H1 (cell line): Measurements from ENCODE around the gene STK39. TPM values are rescaled to one million over a fixed set of nuclear protein-coding genes. Genes with fewer than 3 reads are reported as not detected.

Experiments
- CTCF ChIA-PET: fragments of 300-600 bp; sonication (Branson Sonifier 250); formaldehyde crosslinking; loops from one replicate; lab custom pipeline; 2021; ENCODE audit not compliant: partially characterized antibody; lab: Charles Lee
- POLR2A ChIA-PET: fragments of 300-600 bp; sonication (Branson Sonifier 250); formaldehyde crosslinking; loops from one replicate; lab custom pipeline; 2021; ENCODE audit warnings: inconsistent platforms; ENCODE audit not compliant: partially characterized antibody; lab: Charles Lee
- DNase-seq, 2 experiments: peaks; one replicate each; pipeline versions ENCODE4 v3.0.0 to v3.0.0-alpha.2; 2010 to 2022; ENCODE audit warnings: low spot score in 2 of 2, low read depth in 1 of 2, mixed read lengths in 1 of 2
- FAIRE-seq: peaks from 2 replicates; lab custom pipeline; 2011; peaks lifted over from hg19 to GRCh38; lab: Jason Lieb, UNC
- H2AFZ ChIP-seq: 2 replicates; pipeline ENCODE4 v1.8.1; 2012; ENCODE audit warnings: low read length, inconsistent platforms
- H2AK5ac ChIP-seq: 2 replicates; pipeline ENCODE4 v1.6.1; 2013; ENCODE audit warnings: low read depth, low read length
- H2BK120ac ChIP-seq: replicated peaks from 2 replicates; pipeline ENCODE3; 2013; ENCODE audit warnings: low read depth, low read length, inconsistent platforms
- H2BK12ac ChIP-seq: 2 replicates; pipeline ENCODE4 v1.6.1; 2013; ENCODE audit warnings: low read depth, low read length
- H2BK15ac ChIP-seq: 2 replicates; pipeline ENCODE4 v1.6.1; 2013; ENCODE audit warnings: low read length
- H2BK20ac ChIP-seq: 2 replicates; pipeline ENCODE4 v1.6.1; 2013; ENCODE audit warnings: low read length
- H2BK5ac ChIP-seq: 2 replicates; pipeline ENCODE4 v1.6.1; 2013; ENCODE audit warnings: low read depth, low read length
- H3K14ac ChIP-seq: 2 replicates; pipeline ENCODE4 v1.6.1; 2013; ENCODE audit warnings: inconsistent platforms; ENCODE audit not compliant: insufficient read length
- H3K18ac ChIP-seq: 2 replicates; pipeline ENCODE4 v1.6.1; 2013; ENCODE audit warnings: low read length; ENCODE audit errors: extremely low read depth
- H3K23ac ChIP-seq: 2 replicates; pipeline ENCODE4 v1.6.1; 2013; ENCODE audit warnings: inconsistent platforms; ENCODE audit not compliant: insufficient read length
- H3K23me2 ChIP-seq: 2 replicates; pipeline ENCODE4 v1.6.1; 2013; ENCODE audit warnings: low read depth, low read length
- H3K27ac ChIP-seq: 2 replicates; pipeline ENCODE4 v1.6.1; 2011; ENCODE audit warnings: low read depth, low read length, inconsistent platforms
- H3K27me3 ChIP-seq, 4 experiments: replicated peaks in 1 of 4; 1 replicate in 1 of 4; 2 replicates in 3 of 4; pipeline versions ENCODE4 v1.6.1 to v1.8.1; 2011 to 2013; ENCODE audit warnings: low read length in 3 of 4, mild to moderate bottlenecking in 3 of 4, inconsistent platforms in 2 of 4, mixed read lengths in 2 of 4, moderate library complexity in 1 of 4; ENCODE audit not compliant: control insufficient read depth in 3 of 4, insufficient read depth in 3 of 4; ENCODE audit errors: extremely low read depth in 1 of 4
- H3K36me3 ChIP-seq, 4 experiments: 2 replicates each; pipeline versions ENCODE4 v1.6.1 to v1.8.1; 2011 to 2013; ENCODE audit warnings: mild to moderate bottlenecking in 4 of 4, low read length in 3 of 4, moderate library complexity in 2 of 4, control low read depth in 1 of 4, inconsistent platforms in 1 of 4; ENCODE audit not compliant: insufficient read depth in 4 of 4, control insufficient read depth in 2 of 4
- H3K4ac ChIP-seq: replicated peaks from 2 replicates; pipeline ENCODE3; 2013; ENCODE audit warnings: low read length, low read depth, mixed read lengths, inconsistent platforms; ENCODE audit not compliant: insufficient read length
- H3K4me1 ChIP-seq, 4 experiments: replicated peaks in 1 of 4; 1 replicate in 1 of 4; 2 replicates in 3 of 4; pipeline versions ENCODE4 v1.6.1 to v1.8.1; 2011 to 2013; ENCODE audit warnings: low read length in 3 of 4, inconsistent platforms in 2 of 4, mixed read lengths in 1 of 4; ENCODE audit not compliant: insufficient read depth in 4 of 4, control insufficient read depth in 3 of 4
- H3K4me2 ChIP-seq, 2 experiments: 2 replicates each; pipeline versions ENCODE4 v1.6.1 to v1.8.1; 2011 to 2013; ENCODE audit warnings: low read depth in 2 of 2, low read length in 2 of 2, control low read depth in 1 of 2, inconsistent platforms in 1 of 2, mild to moderate bottlenecking in 1 of 2; ENCODE audit not compliant: insufficient read depth in 1 of 2
- H3K4me3 ChIP-seq, 4 experiments: fragments of 200-600, 300-600 bp in 1 of 4; sonication (generic), shearing (Covaris generic), sonication (Bioruptor Twin) in 1 of 4; 2 replicates each; pipeline versions ENCODE4 v1.5.1 to v1.8.1; 2011 to 2016; ENCODE audit warnings: low read length in 4 of 4, low read depth in 3 of 4, control low read depth in 2 of 4, inconsistent platforms in 2 of 4, mild to moderate bottlenecking in 2 of 4, mixed read lengths in 1 of 4, moderate library complexity in 1 of 4; ENCODE audit not compliant: insufficient read depth in 2 of 4; ENCODE audit errors: extremely low read depth in 1 of 4
- H3K56ac ChIP-seq: replicated peaks from 2 replicates; pipeline ENCODE3; 2013; ENCODE audit warnings: low read depth, mild to moderate bottlenecking, mixed read lengths, low read length, inconsistent platforms; ENCODE audit not compliant: insufficient read length
- H3K79me1 ChIP-seq: 2 replicates; pipeline ENCODE4 v1.6.1; 2013; ENCODE audit warnings: low read depth, low read length, control low read depth
- H3K79me2 ChIP-seq, 2 experiments: 2 replicates each; pipeline versions ENCODE4 v1.6.1 to v1.8.1; 2012 to 2013; ENCODE audit warnings: low read length in 2 of 2, mild to moderate bottlenecking in 2 of 2, inconsistent platforms in 1 of 2; ENCODE audit not compliant: insufficient read depth in 2 of 2, control insufficient read depth in 1 of 2
- H3K9ac ChIP-seq, 4 experiments: replicated peaks in 1 of 4; 1 replicate in 1 of 4; 2 replicates in 3 of 4; pipeline versions ENCODE4 v1.6.1 to v1.8.1; 2011 to 2013; ENCODE audit warnings: low read depth in 3 of 4, low read length in 3 of 4, control low read depth in 2 of 4, mild to moderate bottlenecking in 2 of 4, moderate library complexity in 2 of 4, inconsistent platforms in 1 of 4; ENCODE audit errors: extremely low read depth in 1 of 4
- H3K9me3 ChIP-seq, 2 experiments: 2 replicates each; pipeline versions ENCODE4 v1.6.1 to v1.8.1; 2012 to 2013; ENCODE audit warnings: mild to moderate bottlenecking in 2 of 2, moderate library complexity in 2 of 2, control low read depth in 1 of 2, inconsistent platforms in 1 of 2, low read depth in 1 of 2, low read length in 1 of 2, mixed read lengths in 1 of 2; ENCODE audit not compliant: insufficient read depth in 2 of 2
- H4K20me1 ChIP-seq, 2 experiments: replicated peaks in 1 of 2; 2 replicates each; pipeline versions ENCODE3 to v1.8.1; 2011 to 2013; ENCODE audit warnings: inconsistent platforms in 2 of 2, low read length in 2 of 2, mild to moderate bottlenecking in 1 of 2; ENCODE audit not compliant: insufficient read depth in 2 of 2, control insufficient read depth in 1 of 2
- H4K5ac ChIP-seq: 2 replicates; pipeline ENCODE4 v1.6.1; 2013; ENCODE audit warnings: low read length, low read depth, mixed read lengths, inconsistent platforms; ENCODE audit not compliant: insufficient read length
- H4K8ac ChIP-seq: 2 replicates; pipeline ENCODE4 v1.8.0; 2013; ENCODE audit warnings: mild to moderate bottlenecking, moderate library complexity, low read length, inconsistent platforms; ENCODE audit not compliant: insufficient read depth; ENCODE audit errors: extremely low read depth
- H4K91ac ChIP-seq: replicated peaks from 2 replicates; pipeline ENCODE3; 2013; ENCODE audit warnings: low read length, mixed read lengths, inconsistent platforms; ENCODE audit not compliant: insufficient read length
- CEBPB ChIP-seq: IDR thresholded peaks from 2 replicates; pipeline ENCODE4 v1.6.1; 2012; ENCODE audit warnings: low read depth, low read length
- RXRA ChIP-seq: IDR thresholded peaks from 2 replicates; pipeline ENCODE4 v1.6.1; 2011; ENCODE audit warnings: low read depth, mild to moderate bottlenecking, low read length, moderate library complexity; ENCODE audit not compliant: insufficient read depth
- SP2 ChIP-seq: IDR thresholded peaks from 2 replicates; pipeline ENCODE4 v1.6.1; 2012; ENCODE audit warnings: mild to moderate bottlenecking, low read length, inconsistent platforms
- WGBS, 2 experiments: shearing (Covaris generic) in 1 of 2; methylation state at CpG; one replicate each; pipeline versions ENCODE4 v1.1.6 to v1.1.7; 2013 to 2015; ENCODE audit warnings: low lambda C conversion rate in 2 of 2, mixed read lengths in 2 of 2, inconsistent platforms in 1 of 2, low coverage in 1 of 2, missing lambda C conversion rate in 1 of 2; ENCODE audit not compliant: insufficient replicate concordance in 2 of 2, insufficient coverage in 1 of 2, insufficient read length in 1 of 2; ENCODE audit errors: extremely low coverage in 1 of 2, missing lambda C conversion rate in 1 of 2; 5-methylcytosine and 5-hydroxymethylcytosine counted together
- polyA plus RNA-seq, 7 experiments: library from polyadenylated mRNA; depleted of rRNA in 3 of 7; stranded (reverse) in 5 of 7; unstranded in 2 of 7; fragments of >200 nt in 5 of 7; fragments of 200-250 nt in 2 of 7; gene quantifications; 1 replicate in 5 of 7; 2 replicates in 1 of 7; 4 replicates in 1 of 7; pipeline versions ENCODE4 v1.2.1 to v1.2.3, GENCODE V29; 2011 to 2013; ENCODE audit warnings: missing spikeins in 2 of 7, mixed read lengths in 2 of 7
- total RNA-seq: library from RNA; stranded (reverse); fragmentation: NEBNext Ultra II Directional; extraction: Animal tissue kit (Norgen Biotek cat#: 25700); gene quantifications from 2 replicates; pipeline ENCODE4 v1.2.1, GENCODE V29; 2021

The STK39 gene
- total and polyA plus RNA-seq, 2 of the 8 experiments (the other 6 are each of a cell fraction or from before 2014, with no cell fraction given) = 13.7 to 23.8 TPM

DNA sequence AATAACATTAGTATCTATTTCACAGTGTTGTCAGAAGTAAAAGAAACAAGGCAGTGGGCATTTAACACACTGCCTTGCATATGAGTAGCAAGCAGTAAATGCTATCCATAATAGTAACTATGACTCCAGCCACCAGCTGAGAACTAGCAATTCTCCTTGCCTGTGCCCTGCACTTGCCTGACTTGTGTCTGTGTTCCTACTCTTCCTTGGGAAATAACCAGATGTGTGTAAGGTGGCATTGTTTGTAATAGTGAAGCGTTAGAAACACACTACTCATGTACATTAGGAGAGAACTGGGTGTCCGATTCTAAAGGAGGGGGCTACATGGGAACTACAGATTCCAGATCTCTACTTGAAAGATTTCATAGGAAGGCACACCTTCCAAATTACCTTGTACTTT, 197.8 kb downstream of the STK39 start:
- peaks cover 0 to 4% (median 3%) of the 10 kb centered on the region in 4 experiments; a peak in 3 of 7 replicates for H3K4me1 ChIP-seq
- no peaks in the 10 kb centered on the region for H3K79me2 ChIP-seq
- no peak overlapping the region for H2BK12ac ChIP-seq
- H3K56ac ChIP-seq = no peak overlapping the region
- H3K18ac ChIP-seq = no peak overlapping the region
- H3K9me3 ChIP-seq = no peaks in the 10 kb centered on the region
- no peak overlapping the region for H3K9ac ChIP-seq
- no peak overlapping the region for H2AFZ ChIP-seq
- H3K4ac ChIP-seq = no peak overlapping the region
- ChIA-PET CTCF (interaction anchor here (0.8 to 2.8 kb wide), 10 partner anchors 8 to 932 kb away, joined by 3 to 8 read pairs (median 4); no protein-coding TSS in a partner anchor), POLR2A (interaction anchor here (1.1 kb wide), 1 partner anchor 16 kb away, joined by 3 read pairs; no protein-coding TSS in a partner anchor)
- H3K14ac ChIP-seq = no peak overlapping the region
- no peak overlapping the region for H2BK15ac ChIP-seq
- no peak overlapping the region for H2BK5ac ChIP-seq
- no peak overlapping the region for H3K23ac ChIP-seq
- DNase-seq (no peak), FAIRE-seq (no peak)
- no peaks in the 10 kb centered on the region for H3K23me2 ChIP-seq
- no peaks in the 10 kb centered on the region; the same call in 1 of the 2 replicates for H3K79me1 ChIP-seq
- H4K91ac ChIP-seq = no peak overlapping the region
- H2AK5ac ChIP-seq = no peak overlapping the region
- no peak overlapping the region for H3K4me3 ChIP-seq
- 88% methylated on average over 2 of the region's 2 CpGs; no CpG with 5 or more reads in 1 of the 2 experiments for WGBS, 2 experiments
- no peaks in the 10 kb centered on the region for H4K20me1 ChIP-seq
- H2BK20ac ChIP-seq = no peak overlapping the region
- no peak overlapping the region for H2BK120ac ChIP-seq
- H4K8ac ChIP-seq = no peak overlapping the region
- H3K27ac ChIP-seq = no peak overlapping the region
- no peaks in the 10 kb centered on the region for H3K27me3 ChIP-seq
- no peaks in the 10 kb centered on the region for H3K36me3 ChIP-seq
- no peak overlapping the region for H3K4me2 ChIP-seq
- no peak overlapping the region for H4K5ac ChIP-seq
- TF ChIP-seq SP2 (no peak), RXRA (no peak), CEBPB (no peak)
